ENCODE results near the gene KCMF1. TPM values are rescaled to one million over a fixed set of nuclear protein-coding genes. Genes with fewer than 3 reads are reported as not detected.

The KCMF1 gene
- total RNA-seq, 2 donors from 2014 or later: 7.9 to 30.4 TPM

Small RNAs within 50 kb of the gene (small RNA-seq; reads per million reads assigned to genes)
- gene AC078974.1: not detected

Other genes starting within 250 kb of the KCMF1 start
- 1 to 10 TPM in 1 of 2 donors, under 1 TPM in 1; 0.52 to 5.3 TPM for gene TRABD2A, start 90.1 kb upstream of the KCMF1 start, total RNA-seq
- 100 to 1,000 TPM; 672 to 866 TPM for gene TMSB10, start 65.5 kb upstream of the KCMF1 start, total RNA-seq
- gene TCF7L1, start 162.2 kb downstream of the KCMF1 start, total RNA-seq: 1 to 10 TPM; 2.1 to 4.3 TPM